Measurements from ENCODE around the gene LSP1.

DNA sequence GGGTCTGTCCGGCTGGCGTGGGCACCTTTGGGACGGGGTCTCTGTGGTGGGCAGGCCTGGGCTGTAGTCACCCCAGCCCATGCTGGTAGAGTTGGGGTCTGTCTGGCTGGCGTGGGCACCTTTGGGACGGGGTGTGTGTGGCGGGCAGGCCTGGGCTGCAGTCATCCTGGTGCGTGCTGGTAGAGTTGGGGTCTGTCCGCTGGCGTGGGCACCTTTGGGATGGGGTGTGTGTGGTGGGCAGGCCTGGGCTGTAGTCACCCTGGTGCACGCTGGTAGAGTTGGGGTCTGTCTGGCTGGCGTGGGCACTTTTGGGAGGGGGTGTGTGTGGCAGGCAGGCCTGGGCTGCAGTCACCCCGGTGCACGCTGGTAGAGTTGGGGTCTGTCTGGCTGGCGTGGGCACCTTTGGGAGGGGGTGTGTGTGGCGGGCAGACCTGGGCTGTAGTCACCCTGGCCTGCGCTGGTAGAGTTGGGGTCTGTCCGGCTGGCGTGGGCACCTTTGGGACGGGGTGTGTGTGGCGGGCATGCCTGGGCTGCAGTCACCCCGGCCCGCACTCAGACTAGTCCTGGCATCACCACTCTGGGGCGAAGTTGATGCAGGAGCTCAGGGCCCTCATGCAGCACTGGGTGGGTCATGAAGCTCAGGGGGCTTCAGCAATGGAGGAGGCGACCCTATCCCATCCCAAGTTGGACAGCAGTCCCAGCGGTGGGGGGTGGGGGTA is 19.5 kb downstream of the LSP1 start:
- TF ChIP-seq CTCF (IDR thresholded peaks at IDR 0.05) = no peak
- TF ChIP-seq POLR2A (IDR thresholded peaks at IDR 0.05) = no peak

All from adrenal gland (tissue), 5 donors.